DND-41 (cell line): ENCODE results near the gene HOXC10.

Source experiments
- ATAC-seq: fragments of 200-7000 bp; cut with Tn5 transposase; 3 replicates; pipeline ENCODE4 v1.9.1; 2021; ENCODE audit warnings: low read depth; ENCODE audit not compliant: insufficient read depth
- DNase-seq: peaks from one replicate; pipeline ENCODE4 v3.0.0-alpha.2; 2020
- H2AFZ ChIP-seq: 2 replicates; pipeline ENCODE4 v1.6.0; 2012; ENCODE audit warnings: low read depth, low read length
- H3K27ac ChIP-seq: 2 replicates; pipeline ENCODE4 v1.5.1; 2012; ENCODE audit warnings: low read length, inconsistent platforms
- H3K27me3 ChIP-seq: fragments of 200-600 bp; sonication (generic); 2 replicates; pipeline ENCODE4 v1.6.0; 2012; ENCODE audit warnings: low read length, mild to moderate bottlenecking, inconsistent platforms; ENCODE audit not compliant: insufficient read depth, poor library complexity
- H3K36me3 ChIP-seq: 2 replicates; pipeline ENCODE4 v1.5.1; 2012; ENCODE audit warnings: low read length, inconsistent platforms; ENCODE audit not compliant: insufficient read depth
- H3K4me1 ChIP-seq: 2 replicates; pipeline ENCODE4 v1.5.1; 2012; ENCODE audit warnings: mild to moderate bottlenecking, low read length; ENCODE audit not compliant: insufficient read depth
- H3K4me2 ChIP-seq: 2 replicates; pipeline ENCODE4 v1.6.0; 2012; ENCODE audit warnings: mild to moderate bottlenecking, moderate library complexity, low read length, inconsistent platforms; ENCODE audit not compliant: insufficient read depth
- H3K4me3 ChIP-seq, 2 experiments: fragments of 200-600 bp in 1 of 2; shearing (Covaris generic) in 1 of 2; 2 replicates each; pipeline ENCODE4 v1.5.1; 2012 to 2016; ENCODE audit warnings: inconsistent platforms in 2 of 2, low read length in 2 of 2, mild to moderate bottlenecking in 2 of 2, low read depth in 1 of 2, moderate library complexity in 1 of 2
- H3K79me2 ChIP-seq: 2 replicates; pipeline ENCODE4 v1.6.0; 2012; ENCODE audit warnings: low read length, inconsistent platforms; ENCODE audit not compliant: insufficient read depth
- H3K9ac ChIP-seq: 2 replicates; pipeline ENCODE4 v1.6.0; 2012; ENCODE audit warnings: low read depth, mild to moderate bottlenecking, inconsistent platforms, low read length, moderate library complexity
- H3K9me3 ChIP-seq: 2 replicates; pipeline ENCODE4 v1.5.1; 2012; ENCODE audit warnings: low read length, moderate library complexity, mild to moderate bottlenecking, inconsistent platforms; ENCODE audit not compliant: insufficient read depth, severe bottlenecking
- H4K20me1 ChIP-seq: 2 replicates; pipeline ENCODE4 v1.6.0; 2012; ENCODE audit warnings: low read length; ENCODE audit not compliant: insufficient read depth
- EZH2 ChIP-seq: IDR thresholded peaks from 3 replicates; pipeline ENCODE4 v1.6.1; 2012; ENCODE audit warnings: borderline replicate concordance, low read depth, mild to moderate bottlenecking, moderate library complexity, low read length, inconsistent platforms; ENCODE audit not compliant: severe bottlenecking
- TF ChIP-seq, protein P1 (sequence below): IDR thresholded peaks from 2 replicates; pipeline ENCODE4 v1.5.1; 2012; ENCODE audit warnings: borderline replicate concordance, low read length, moderate library complexity, mild to moderate bottlenecking; ENCODE audit not compliant: poor library complexity, severe bottlenecking; ENCODE audit errors: extremely low read depth

Gene HOXC10

GRCh38 chr12:53937596-53938325, 47.2 kb upstream of the HOXC10 start:
- no peaks in the 10 kb centered on the region for H3K79me2 ChIP-seq
- no peak overlapping the region for H3K9ac ChIP-seq
- no peak overlapping the region for H3K27ac ChIP-seq
- peaks cover 33% of the 10 kb centered on the region for H3K27me3 ChIP-seq
- TF ChIP-seq EZH2: no peak
- TF ChIP-seq, protein P1, sequence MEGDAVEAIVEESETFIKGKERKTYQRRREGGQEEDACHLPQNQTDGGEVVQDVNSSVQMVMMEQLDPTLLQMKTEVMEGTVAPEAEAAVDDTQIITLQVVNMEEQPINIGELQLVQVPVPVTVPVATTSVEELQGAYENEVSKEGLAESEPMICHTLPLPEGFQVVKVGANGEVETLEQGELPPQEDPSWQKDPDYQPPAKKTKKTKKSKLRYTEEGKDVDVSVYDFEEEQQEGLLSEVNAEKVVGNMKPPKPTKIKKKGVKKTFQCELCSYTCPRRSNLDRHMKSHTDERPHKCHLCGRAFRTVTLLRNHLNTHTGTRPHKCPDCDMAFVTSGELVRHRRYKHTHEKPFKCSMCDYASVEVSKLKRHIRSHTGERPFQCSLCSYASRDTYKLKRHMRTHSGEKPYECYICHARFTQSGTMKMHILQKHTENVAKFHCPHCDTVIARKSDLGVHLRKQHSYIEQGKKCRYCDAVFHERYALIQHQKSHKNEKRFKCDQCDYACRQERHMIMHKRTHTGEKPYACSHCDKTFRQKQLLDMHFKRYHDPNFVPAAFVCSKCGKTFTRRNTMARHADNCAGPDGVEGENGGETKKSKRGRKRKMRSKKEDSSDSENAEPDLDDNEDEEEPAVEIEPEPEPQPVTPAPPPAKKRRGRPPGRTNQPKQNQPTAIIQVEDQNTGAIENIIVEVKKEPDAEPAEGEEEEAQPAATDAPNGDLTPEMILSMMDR: no peak
- H3K4me1 ChIP-seq: no peaks in the 10 kb centered on the region
- ATAC-seq (no peak), DNase-seq (no peak)
- H3K4me2 ChIP-seq: no peak overlapping the region
- no peak overlapping the region for H3K4me3 ChIP-seq
- H3K9me3 ChIP-seq: no peaks in the 10 kb centered on the region
- H4K20me1 ChIP-seq: no peaks in the 10 kb centered on the region
- no peaks in the 10 kb centered on the region for H3K36me3 ChIP-seq
- H2AFZ ChIP-seq: no peak overlapping the region

DNA sequence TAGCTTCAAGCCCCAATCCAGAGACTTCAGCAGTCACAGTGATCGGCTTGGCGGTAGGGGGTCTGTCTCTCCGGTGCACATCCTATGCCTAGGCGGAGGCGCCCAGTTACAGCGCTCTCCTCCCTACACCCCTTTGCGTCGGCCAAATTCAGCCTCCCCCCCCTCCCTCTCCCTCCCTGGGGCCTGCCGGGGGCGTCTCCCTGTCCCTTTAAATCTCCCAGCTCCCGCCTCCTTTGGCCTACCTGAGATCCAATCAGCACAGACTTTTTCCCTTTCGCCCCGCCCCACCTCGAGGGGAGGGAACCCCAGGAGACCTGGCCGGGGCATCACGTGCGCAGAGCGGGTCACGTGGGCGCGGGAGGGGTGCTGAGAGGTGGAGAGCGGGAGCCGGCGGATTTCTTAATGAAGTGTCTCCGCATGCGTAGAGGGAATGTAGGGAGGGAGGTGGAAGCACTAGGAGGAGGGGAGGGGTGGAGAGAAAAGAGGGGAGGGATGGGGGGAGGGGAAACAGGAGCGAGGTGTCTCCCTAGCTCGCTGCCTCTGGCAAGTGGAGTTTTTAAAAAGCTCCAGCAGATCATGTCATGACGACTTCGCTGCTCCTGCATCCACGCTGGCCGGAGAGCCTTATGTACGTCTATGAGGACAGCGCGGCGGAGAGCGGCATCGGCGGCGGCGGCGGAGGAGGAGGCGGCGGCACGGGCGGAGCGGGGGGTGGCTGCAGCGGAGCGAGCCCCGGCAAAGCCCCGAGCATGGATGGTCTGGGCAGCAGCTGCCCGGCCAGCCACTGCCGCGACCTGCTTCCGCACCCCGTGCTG, 46.4 kb upstream of the HOXC10 start, which contains the start of gene HOXC13:
Gene HOXC13 (plus strand): TSS at position 506 of the 815 bp plus-strand sequence. CDS start 76 bp downstream, at position 582.
- H2AFZ ChIP-seq: no peak within 1 kb of the TSS
- no peaks in the 10 kb centered on the region for H3K4me1 ChIP-seq
- H3K9ac ChIP-seq: no peak within 1 kb of the TSS
- DNase-seq (no peak), ATAC-seq (no peak)
- TF ChIP-seq EZH2: no peak
- TF ChIP-seq, protein P1: no peak
- H3K4me2 ChIP-seq: no peak within 1 kb of the TSS
- H3K79me2 ChIP-seq: no peaks in the 10 kb centered on the region
- H3K9me3 ChIP-seq: no peaks in the 10 kb centered on the region
- H3K4me3 ChIP-seq: no peak within 1 kb of the TSS
- H3K36me3 ChIP-seq: no peaks in the 10 kb centered on the region
- H4K20me1 ChIP-seq: no peaks in the 10 kb centered on the region
- H3K27me3 ChIP-seq: peaks cover 27% of the 10 kb centered on the region
- no peak within 1 kb of the TSS for H3K27ac ChIP-seq

DNA sequence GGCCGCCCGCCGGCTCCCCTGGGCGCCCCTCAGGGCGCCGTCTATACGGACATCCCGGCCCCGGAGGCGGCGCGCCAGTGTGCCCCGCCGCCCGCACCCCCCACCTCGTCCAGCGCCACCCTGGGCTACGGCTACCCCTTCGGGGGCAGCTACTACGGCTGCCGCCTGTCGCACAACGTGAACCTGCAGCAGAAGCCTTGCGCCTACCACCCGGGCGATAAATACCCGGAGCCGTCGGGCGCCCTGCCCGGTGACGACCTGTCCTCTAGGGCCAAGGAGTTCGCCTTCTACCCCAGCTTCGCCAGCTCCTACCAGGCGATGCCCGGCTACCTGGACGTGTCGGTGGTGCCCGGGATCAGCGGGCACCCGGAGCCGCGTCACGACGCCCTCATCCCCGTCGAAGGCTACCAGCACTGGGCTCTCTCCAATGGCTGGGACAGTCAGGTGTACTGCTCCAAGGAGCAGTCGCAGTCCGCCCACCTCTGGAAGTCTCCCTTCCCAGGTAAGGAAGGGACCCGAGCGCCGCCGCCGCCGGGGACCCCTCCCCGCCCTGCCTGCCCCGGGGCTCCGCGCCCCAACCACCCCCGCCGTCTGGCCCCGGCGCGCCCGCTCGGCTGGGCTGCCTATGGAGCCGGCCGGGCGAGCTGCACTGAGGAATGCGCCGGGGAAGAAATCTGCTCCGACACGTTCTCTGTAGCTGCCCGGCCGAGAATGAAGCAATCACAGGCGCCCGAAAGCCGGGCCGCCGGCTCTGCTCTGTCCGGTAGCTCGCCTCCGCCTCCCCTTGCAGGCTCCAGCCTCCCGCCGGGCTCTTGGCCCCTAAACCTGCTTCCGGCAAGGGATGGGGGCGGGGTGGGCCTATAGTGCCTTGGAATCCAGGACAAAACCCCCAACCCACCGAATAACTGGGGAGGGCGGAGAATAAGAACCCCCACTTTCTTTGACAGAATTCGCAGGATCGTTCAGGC, 45.5 kb upstream of the HOXC10 start:
- no peak for ATAC-seq
- H4K20me1 ChIP-seq: no peaks in the 10 kb centered on the region
- no peak overlapping the region for H3K4me2 ChIP-seq
- peaks cover 30% of the 10 kb centered on the region for H3K27me3 ChIP-seq
- no peak overlapping the region for H3K27ac ChIP-seq
- H3K4me1 ChIP-seq: no peaks in the 10 kb centered on the region
- no peaks in the 10 kb centered on the region for H3K79me2 ChIP-seq
- H3K9me3 ChIP-seq: no peaks in the 10 kb centered on the region
- H3K4me3 ChIP-seq: no peak overlapping the region
- no peak for DNase-seq
- no peak overlapping the region for H2AFZ ChIP-seq
- H3K36me3 ChIP-seq: no peaks in the 10 kb centered on the region
- TF ChIP-seq, protein P1: no peak
- TF ChIP-seq EZH2: no peak
- H3K9ac ChIP-seq: no peak overlapping the region
